ENCODE data around the gene PTH. TPM values are rescaled to one million over a fixed set of nuclear protein-coding genes. Genes with fewer than 3 reads are reported as not detected.

The PTH gene
- total RNA-seq, 2 donors from 2014 or later, result not detected

- no peaks in the 10 kb centered on the region for H3K9me3 Mint-ChIP-seq
- DNase-seq (ENCODE audit: low spot score in 2 of 2), result peak; percentile 90 to 94
- peak within 1 kb of the TSS; percentile 98 to 99 for H3K27ac Mint-ChIP-seq
- ATAC-seq, result peak; percentile 95 to 97
- H3K36me3 Mint-ChIP-seq, result peaks cover 14 to 22% of the 10 kb centered on the region in 2 donors
Observed at GRCh38 chr11:13462901-13463778, 32.7 kb downstream of the PTH start, which contains the start of gene BTBD10. Gene BTBD10 (minus strand): TSS chr11:13463222. CDS start chr11:13445124, 18,098 bp downstream.

DNA sequence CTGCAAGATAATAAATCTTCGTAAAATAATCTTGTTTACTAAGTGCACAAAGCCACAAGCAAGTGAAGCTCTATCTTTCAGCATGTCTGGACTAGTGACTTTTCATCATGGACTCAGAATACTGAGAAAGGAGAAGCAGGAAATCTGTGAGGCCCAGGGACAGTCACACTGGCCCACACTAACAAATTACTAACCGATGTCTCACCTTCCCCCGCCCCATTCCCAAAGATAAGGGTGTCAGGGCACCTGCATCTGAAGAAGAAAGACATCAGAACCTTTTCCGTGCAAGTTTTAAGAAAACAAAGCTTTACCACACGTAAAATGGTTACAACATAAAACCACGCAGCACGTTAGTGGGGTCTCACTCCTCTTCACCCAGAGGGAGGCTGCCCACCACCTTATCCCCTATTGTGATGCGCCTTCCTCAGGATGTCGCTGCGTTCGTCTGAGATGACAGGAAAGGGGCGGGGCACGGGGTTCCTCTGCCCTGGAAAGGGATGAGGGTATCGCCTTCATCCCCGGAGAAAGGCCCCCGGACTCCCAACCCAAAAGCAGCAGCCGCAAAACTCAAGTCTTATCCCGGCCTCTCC, 33.4 kb downstream of the PTH start:
- peak overlapping the region; percentile 98 to 99 for H3K27ac Mint-ChIP-seq
- ATAC-seq, result peak; percentile 64 to 67
- peak; percentile 64 to 73 for DNase-seq (ENCODE audit: low spot score in 2 of 2)
- H3K9me3 Mint-ChIP-seq, result no peaks in the 10 kb centered on the region
- H3K36me3 Mint-ChIP-seq, result peaks cover 14 to 22% of the 10 kb centered on the region in 2 donors

DNA sequence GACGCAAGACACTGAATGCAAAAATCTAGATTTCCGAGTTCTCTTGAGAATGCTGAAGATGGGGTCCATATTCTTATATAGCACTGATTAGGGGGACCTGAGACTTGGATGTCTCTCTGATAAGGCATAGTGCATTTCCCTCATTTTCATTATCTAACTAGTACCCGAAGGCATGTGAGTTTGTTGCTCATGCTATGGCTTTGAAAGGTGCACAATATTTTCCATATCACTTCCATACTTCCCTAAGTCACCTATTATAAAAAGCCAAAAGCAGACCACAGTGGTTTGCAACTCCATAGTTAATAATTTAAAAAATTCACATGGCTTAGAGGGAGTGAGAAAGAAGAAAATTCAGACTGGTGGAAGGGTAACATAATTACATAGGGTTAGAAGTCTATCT, 34.5 kb downstream of the PTH start:
- no peaks in the 10 kb centered on the region for H3K9me3 Mint-ChIP-seq
- peak overlapping the region; percentile 55 to 98 for H3K27ac Mint-ChIP-seq
- DNase-seq (ENCODE audit: low spot score in 2 of 2) (no peak), ATAC-seq (no peak)
- H3K36me3 Mint-ChIP-seq, result peaks cover 14 to 22% of the 10 kb centered on the region in 2 donors

DNA sequence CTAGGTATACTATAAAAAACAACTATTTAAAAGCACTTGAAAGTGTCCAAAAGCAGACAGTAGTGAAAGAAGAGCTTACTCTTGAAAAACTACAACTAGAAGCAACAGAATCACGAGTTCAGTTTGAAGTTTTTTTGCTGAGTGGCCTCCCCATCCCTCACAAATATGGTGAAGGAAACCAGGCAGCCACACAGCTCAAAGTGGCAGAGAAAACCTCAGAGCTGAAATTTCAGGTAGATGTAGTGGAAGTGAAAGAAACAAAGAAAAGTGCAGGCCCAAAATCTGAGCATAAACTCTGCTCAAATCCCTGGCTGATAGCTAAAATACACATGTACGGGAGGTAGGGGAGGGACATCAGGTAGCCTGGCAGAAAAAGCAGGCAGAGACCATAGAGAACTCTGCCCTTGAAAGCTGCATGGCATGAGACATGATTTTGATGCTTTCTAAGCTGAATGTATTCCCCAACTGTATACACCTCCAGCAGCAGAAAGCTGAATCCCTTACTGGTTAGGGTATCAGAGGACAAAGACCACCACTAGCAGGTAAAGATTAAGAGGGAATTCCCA, 44.9 kb downstream of the PTH start:
- Mint-ChIP-seq H3K36me3 (peaks cover 12 to 13% of the 10 kb centered on the region in 2 donors), H3K9me3 (peaks cover 3 to 10% of the 10 kb centered on the region in 2 donors), H3K27ac (no peak overlapping the region)
- DNase-seq (ENCODE audit: low spot score in 2 of 2), result no peak
- no peak for ATAC-seq

GRCh38 chr11:13449522-13449921, 46.3 kb downstream of the PTH start:
- ATAC-seq, result no peak
- peaks cover 12 to 13% of the 10 kb centered on the region in 2 donors for H3K36me3 Mint-ChIP-seq
- no peak overlapping the region for H3K27ac Mint-ChIP-seq
- no peak for DNase-seq (ENCODE audit: low spot score in 2 of 2)
- H3K9me3 Mint-ChIP-seq, result peaks cover 3 to 10% of the 10 kb centered on the region in 2 donors

- Mint-ChIP-seq H3K27ac (no peak overlapping the region), H3K9me3 (peaks cover 3 to 10% of the 10 kb centered on the region in 2 donors), H3K36me3 (peaks cover 12 to 13% of the 10 kb centered on the region in 2 donors)
- DNase-seq (ENCODE audit: low spot score in 2 of 2) (no peak), ATAC-seq (no peak)
Observed at GRCh38 chr11:13448876-13449275, 46.9 kb downstream of the PTH start.

DNA sequence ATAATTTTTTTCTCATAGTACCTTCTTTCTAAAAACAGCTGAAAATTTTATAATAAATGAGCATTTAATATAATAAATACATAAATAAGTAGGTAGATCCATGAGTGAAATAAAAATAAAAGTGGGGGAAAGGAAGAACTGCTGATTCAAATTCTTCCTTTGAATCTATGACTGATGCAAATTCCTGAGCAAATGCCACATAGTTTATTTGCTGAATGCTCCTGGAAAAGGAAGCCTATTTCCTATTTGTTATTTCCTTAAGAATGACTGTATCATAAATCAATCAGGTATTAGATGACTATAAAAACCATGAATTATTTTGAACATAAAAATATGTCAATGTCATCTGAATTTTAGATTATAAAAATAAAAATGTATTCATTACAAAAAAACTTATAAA, 49.4 kb downstream of the PTH start:
- H3K36me3 Mint-ChIP-seq, result peaks cover 8 to 12% of the 10 kb centered on the region in 2 donors
- H3K27ac Mint-ChIP-seq, result no peak overlapping the region
- peaks cover 0 to 6% of the 10 kb centered on the region in 2 donors for H3K9me3 Mint-ChIP-seq
- no peak for DNase-seq (ENCODE audit: low spot score in 2 of 2)
- ATAC-seq, result no peak

DNA sequence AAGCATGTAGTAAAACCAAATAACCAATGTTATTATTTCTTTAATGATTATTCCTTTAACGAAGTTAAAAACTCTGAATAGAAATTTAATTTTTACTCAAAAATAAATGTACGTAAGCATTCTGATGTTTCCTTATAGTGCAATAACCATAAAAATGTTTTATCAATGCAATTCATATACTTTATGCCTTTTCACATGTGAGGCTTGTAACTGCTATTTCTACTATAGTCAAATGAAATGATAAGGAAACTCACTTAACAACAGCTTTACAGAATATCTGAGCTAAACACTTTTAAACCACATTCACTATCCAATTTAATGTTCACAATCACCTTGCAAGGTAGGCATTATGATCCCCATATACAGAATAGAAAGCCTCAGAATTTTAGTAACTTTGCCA, 50.2 kb downstream of the PTH start:
- no peak overlapping the region for H3K27ac Mint-ChIP-seq
- ATAC-seq, result no peak
- DNase-seq (ENCODE audit: low spot score in 2 of 2), result no peak
- H3K9me3 Mint-ChIP-seq, result peaks cover 0 to 3% of the 10 kb centered on the region in 2 donors
- H3K36me3 Mint-ChIP-seq, result peaks cover 7 to 9% of the 10 kb centered on the region in 2 donors

Other genes starting within 250 kb of the PTH start
- gene BMAL1, start 218.2 kb downstream of the PTH start, total RNA-seq, result 10 to 100 TPM; 20.1 to 62.3 TPM
- 10 to 100 TPM; 19.4 to 30.8 TPM for gene BTBD10, start 32.8 kb downstream of the PTH start, total RNA-seq
- gene FAR1, start 172.7 kb upstream of the PTH start, total RNA-seq, result 10 to 100 TPM; 33.7 to 54.9 TPM

Measured in activated naive CD4-positive, alpha-beta T cell treated with anti-CD3 and anti-CD28 coated beads, Interleukin-2, amount 50 U/mL, for 72 hours (primary cell).